Body of pancreas (tissue), 4 donors: ENCODE measurements around the gene TAF3. TPM values are rescaled to one million over a fixed set of nuclear protein-coding genes. Genes with fewer than 3 reads are reported as not detected.

Source experiments
- ATAC-seq: fragments of 150-250 bp; one replicate; pipeline ENCODE4 v1.9.1; 2016
- DNase-seq, 4 donors: peaks; one replicate each; pipeline ENCODE4 v3.0.0-alpha.2; 2019
- H3K27ac ChIP-seq, 4 donors: fragments of 200-600 bp; sonication (generic); 1 replicate in 3 of 4; 2 replicates in 1 of 4; pipeline versions ENCODE4 v1.5.1 to v1.6.1; 2016 to 2019; ENCODE audit warnings: mild to moderate bottlenecking in 1 of 4, mixed read lengths in 1 of 4, moderate library complexity in 1 of 4
- H3K27me3 ChIP-seq, 2 donors: fragments of 200-600 bp; sonication (generic); one replicate each; pipeline ENCODE4 v1.6.0; 2016; ENCODE audit warnings: mild to moderate bottlenecking in 1 of 2
- H3K36me3 ChIP-seq, 2 donors: fragments of 200-600 bp; sonication (generic); replicated peaks in 1 of 2; 2 replicates each; pipeline ENCODE4 v1.5.1; 2016; ENCODE audit warnings: low read depth in 2 of 2; ENCODE audit not compliant: insufficient read depth in 1 of 2
- H3K4me1 ChIP-seq: fragments of 200-600 bp; sonication (generic); one replicate; pipeline ENCODE4 v1.6.0; 2016
- H3K4me3 ChIP-seq, 2 donors: fragments of 200-600 bp; sonication (generic); 1 replicate in 1 of 2; 2 replicates in 1 of 2; pipeline ENCODE4 v1.5.1; 2016 to 2019
- H3K9me3 ChIP-seq, 3 donors: fragments of 200-600 bp; sonication (generic); 1 replicate in 2 of 3; 2 replicates in 1 of 3; pipeline ENCODE4 v1.5.1; 2016
- POLR2A ChIP-seq, 3 donors: fragments of 450-650 bp; IDR thresholded peaks; one replicate each; pipeline ENCODE4 v1.6.1; 2016; ENCODE audit warnings: antibody characterized with exemption in 3 of 3, mild to moderate bottlenecking in 2 of 3
- WGBS, 2 donors: methylation state at CpG; one replicate each; pipeline ENCODE4 v1.1.5; 2017; 5-methylcytosine and 5-hydroxymethylcytosine counted together
- intact Hi-C: fragments of 100-400 bp; cut with DNase I; formaldehyde crosslinking; loops from one replicate; pipeline ENCODE4 v1.15.1; 2023
- total RNA-seq, 2 donors: library from RNA; depleted of rRNA; stranded (reverse); fragments of >200 nt; gene quantifications; one replicate each; pipeline ENCODE4 v1.1.0, GENCODE V29; 2016
- TF ChIP-seq, protein P1 (sequence below), 7 experiments: fragments of 450-650 bp in 4 of 7; fragments of 200-600 bp in 3 of 7; sonication (generic) in 3 of 7; IDR thresholded peaks; one replicate each; pipeline ENCODE4 v1.5.1; 2016 to 2019; ENCODE audit warnings: antibody characterized with exemption in 7 of 7

TAF3 gene
- total RNA-seq, 2 donors from 2014 or later = 6.0 to 12.9 TPM

GRCh38 chr10:8035006-8035640 is 216.8 kb downstream of the TAF3 start:
- DNase-seq = no peak
- Histone ChIP-seq H3K4me1 (peaks cover 29% of the 10 kb centered on the region), H3K9me3 (no peaks in the 10 kb centered on the region), H3K27ac (no peak overlapping the region), H3K36me3 (no peaks in the 10 kb centered on the region), H3K4me3 (no peak overlapping the region), H3K27me3 (peaks cover 7 to 56% of the 10 kb centered on the region in 2 donors)
- no peak for ATAC-seq
- 8 to 18% methylated on average over 23 to 32 of the region's 32 CpGs for WGBS, 2 donors
- TF ChIP-seq, protein P1, sequence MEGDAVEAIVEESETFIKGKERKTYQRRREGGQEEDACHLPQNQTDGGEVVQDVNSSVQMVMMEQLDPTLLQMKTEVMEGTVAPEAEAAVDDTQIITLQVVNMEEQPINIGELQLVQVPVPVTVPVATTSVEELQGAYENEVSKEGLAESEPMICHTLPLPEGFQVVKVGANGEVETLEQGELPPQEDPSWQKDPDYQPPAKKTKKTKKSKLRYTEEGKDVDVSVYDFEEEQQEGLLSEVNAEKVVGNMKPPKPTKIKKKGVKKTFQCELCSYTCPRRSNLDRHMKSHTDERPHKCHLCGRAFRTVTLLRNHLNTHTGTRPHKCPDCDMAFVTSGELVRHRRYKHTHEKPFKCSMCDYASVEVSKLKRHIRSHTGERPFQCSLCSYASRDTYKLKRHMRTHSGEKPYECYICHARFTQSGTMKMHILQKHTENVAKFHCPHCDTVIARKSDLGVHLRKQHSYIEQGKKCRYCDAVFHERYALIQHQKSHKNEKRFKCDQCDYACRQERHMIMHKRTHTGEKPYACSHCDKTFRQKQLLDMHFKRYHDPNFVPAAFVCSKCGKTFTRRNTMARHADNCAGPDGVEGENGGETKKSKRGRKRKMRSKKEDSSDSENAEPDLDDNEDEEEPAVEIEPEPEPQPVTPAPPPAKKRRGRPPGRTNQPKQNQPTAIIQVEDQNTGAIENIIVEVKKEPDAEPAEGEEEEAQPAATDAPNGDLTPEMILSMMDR (IDR thresholded peaks at IDR 0.05) = no peak
- TF ChIP-seq POLR2A (IDR thresholded peaks at IDR 0.05) = no peak
- intact Hi-C loops = no loop called here

GRCh38 chr10:8035641-8036470 is 217.6 kb downstream of the TAF3 start:
- WGBS, 2 donors = 6 to 8% methylated on average over 34 to 46 of the region's 47 CpGs
- TF ChIP-seq POLR2A (IDR thresholded peaks at IDR 0.05) = no peak
- TF ChIP-seq, protein P1 (IDR thresholded peaks at IDR 0.05) = no peak

DNA sequence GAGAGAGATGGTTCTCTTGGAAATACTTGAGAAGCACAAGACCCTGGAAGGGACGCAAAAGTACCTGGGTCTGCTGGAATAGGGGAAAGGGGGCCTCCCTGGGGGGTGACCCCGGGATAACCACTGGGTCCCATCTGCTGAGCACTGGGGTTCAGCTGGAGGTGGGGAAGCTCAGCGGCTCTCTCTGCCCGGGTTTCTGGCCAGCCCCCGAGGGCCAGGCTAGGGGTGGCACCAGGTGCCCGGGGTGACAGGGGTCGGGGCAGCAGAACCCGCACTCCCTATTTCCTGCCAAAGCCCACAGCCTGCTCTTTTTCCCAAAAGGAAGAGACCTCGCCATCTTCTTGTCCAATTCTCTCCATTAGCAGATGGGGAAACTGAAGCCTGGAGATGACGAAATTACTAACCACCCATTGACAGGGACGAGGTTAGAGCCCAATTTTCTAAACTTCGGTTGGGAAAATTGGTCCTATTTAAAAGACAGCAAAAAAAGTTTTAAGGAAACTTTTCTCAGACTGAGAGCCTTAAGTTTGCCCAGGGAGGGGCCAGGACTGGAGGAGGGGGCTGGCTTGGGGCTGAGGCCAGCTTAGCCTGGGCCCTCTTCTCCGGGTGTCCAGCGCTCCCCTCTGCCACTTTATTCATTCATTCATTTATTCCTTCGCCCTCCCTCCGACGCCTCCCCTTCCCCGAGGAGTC is 218.3 kb downstream of the TAF3 start:
- TF ChIP-seq, protein P1 (IDR thresholded peaks at IDR 0.05) = no peak
- no peak for TF ChIP-seq POLR2A (IDR thresholded peaks at IDR 0.05)
- 7 to 10% methylated on average over 16 to 18 of the region's 18 CpGs for WGBS, 2 donors
- no peaks in the 10 kb centered on the region for H3K36me3 ChIP-seq

More at GRCh38 chr10:8035641-8036470, 217.6 kb downstream of the TAF3 start:
- DNase-seq = no peak
- intact Hi-C loops = no loop called here
- no peak overlapping the region for H3K27ac ChIP-seq
- peaks cover 7 to 56% of the 10 kb centered on the region in 2 donors for H3K27me3 ChIP-seq
- no peaks in the 10 kb centered on the region for H3K9me3 ChIP-seq
- ATAC-seq = no peak
- no peaks in the 10 kb centered on the region for H3K36me3 ChIP-seq
- H3K4me3 ChIP-seq = no peak overlapping the region
- peaks cover 29% of the 10 kb centered on the region for H3K4me1 ChIP-seq

DNA sequence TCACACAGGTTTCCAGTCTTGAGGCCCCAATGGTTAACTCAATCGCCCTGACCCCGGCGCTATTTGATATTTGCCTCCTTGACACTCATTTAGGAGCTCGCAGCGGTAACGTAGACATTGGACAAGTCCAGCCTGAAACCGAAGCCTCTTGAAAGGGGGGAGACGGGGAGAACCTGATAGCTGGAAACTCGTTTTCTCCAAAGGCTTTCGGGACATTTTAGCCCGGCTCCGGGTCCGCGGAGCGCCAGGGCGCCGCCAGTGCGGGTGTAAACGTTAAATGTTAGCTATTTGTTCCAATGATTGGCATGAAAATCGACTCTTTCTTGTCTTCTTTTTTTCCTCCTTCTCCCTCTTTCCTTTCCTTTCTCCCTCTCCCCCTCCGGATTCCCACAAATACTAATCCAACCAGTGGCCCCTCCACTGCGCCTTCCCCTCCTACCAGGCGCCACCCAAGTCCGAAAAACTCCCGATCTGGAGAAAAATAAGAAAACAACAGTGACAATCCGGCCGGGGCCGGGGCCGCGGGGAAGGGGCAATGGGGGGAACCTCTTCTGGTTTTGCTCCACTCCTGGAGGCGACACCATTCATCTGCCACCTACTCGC is 219.0 kb downstream of the TAF3 start:
- Histone ChIP-seq H3K27me3 (peaks cover 7 to 61% of the 10 kb centered on the region in 2 donors), H3K9me3 (no peaks in the 10 kb centered on the region), H3K27ac (no peak overlapping the region), H3K36me3 (no peaks in the 10 kb centered on the region), H3K4me3 (no peak overlapping the region), H3K4me1 (peaks cover 29% of the 10 kb centered on the region)
- intact Hi-C loops = no loop called here
- ATAC-seq (no peak), DNase-seq (no peak)
- 6% methylated on average over 32 of the region's 32 CpGs for WGBS, 2 donors
- no peak for TF ChIP-seq POLR2A (IDR thresholded peaks at IDR 0.05)
- TF ChIP-seq, protein P1 (IDR thresholded peaks at IDR 0.05) = no peak

More for the DNA sequence above, 218.3 kb downstream of the TAF3 start:
- no peak overlapping the region for H3K27ac ChIP-seq
- ATAC-seq (no peak), DNase-seq (no peak)
- H3K9me3 ChIP-seq = no peaks in the 10 kb centered on the region
- peaks cover 7 to 56% of the 10 kb centered on the region in 2 donors for H3K27me3 ChIP-seq
- no peak overlapping the region for H3K4me3 ChIP-seq
- intact Hi-C loops = no loop called here
- peaks cover 29% of the 10 kb centered on the region for H3K4me1 ChIP-seq
